ENCODE results near the gene KIAA0232. TPM values are rescaled to one million over a fixed set of nuclear protein-coding genes. Genes with fewer than 3 reads are reported as not detected.
"Not testable (repeated sequence)": the region's sequence is repeated elsewhere in the genome, so short reads cannot be mapped to it uniquely, and the experiment has no call there.

KIAA0232 gene
- total RNA-seq, 1 donor from 2014 or later, result 73.0 TPM

DNA sequence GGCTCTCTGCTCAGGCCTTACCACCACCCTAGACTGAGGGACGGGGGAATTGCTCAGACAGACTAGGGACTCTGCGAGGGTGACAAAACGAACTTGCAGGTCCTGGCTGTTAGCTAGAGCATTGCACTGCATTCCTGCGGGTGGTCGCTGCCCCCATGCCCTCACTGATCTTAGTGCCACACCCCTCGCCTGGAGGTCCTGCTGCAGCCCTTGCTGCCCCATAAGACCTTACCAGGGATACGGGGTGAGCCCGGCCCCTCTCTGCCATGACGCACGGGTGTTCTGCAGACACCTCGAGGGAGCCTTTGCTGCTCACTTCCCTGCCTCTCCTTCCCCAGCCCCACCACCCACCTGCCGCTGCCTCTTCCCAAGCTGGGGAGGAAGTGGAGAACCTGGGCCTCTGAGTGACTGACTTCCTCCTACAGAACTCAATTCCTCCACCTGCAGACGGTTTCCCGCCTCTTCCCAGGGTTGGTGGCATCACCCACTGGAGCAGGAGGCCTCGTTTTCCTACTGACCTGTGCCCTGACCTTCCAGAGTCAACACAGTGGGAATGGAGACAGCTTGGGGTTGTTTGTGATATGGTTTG lies 107.3 kb downstream of the KIAA0232 start:
- no peak for DNase-seq (ENCODE audit: low spot score)

DNA sequence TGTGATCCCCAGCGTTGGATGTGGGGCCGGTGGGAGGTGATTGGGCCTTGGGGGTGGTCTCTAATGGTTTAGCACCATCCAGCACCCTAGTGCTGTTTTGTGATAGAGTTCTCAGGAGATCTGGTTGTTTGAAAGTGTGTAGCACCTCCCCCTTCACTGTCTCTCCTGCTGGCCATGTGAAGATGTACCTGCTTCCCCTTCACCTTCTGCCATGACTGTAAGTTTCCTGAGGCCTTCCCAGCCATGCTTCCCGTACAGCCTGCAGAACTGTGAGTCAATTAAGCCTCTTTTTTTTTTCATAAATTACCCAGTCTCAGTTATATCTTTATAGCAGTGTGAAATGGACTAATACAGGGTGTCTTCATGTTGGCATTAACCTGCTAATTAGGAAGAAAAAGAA lies 107.8 kb downstream of the KIAA0232 start:
- intact Hi-C loops (cut with DNase I), result no loop called here

More for the DNA sequence above, 107.3 kb downstream of the KIAA0232 start:
- intact Hi-C loops (cut with DNase I), result no loop called here

DNA sequence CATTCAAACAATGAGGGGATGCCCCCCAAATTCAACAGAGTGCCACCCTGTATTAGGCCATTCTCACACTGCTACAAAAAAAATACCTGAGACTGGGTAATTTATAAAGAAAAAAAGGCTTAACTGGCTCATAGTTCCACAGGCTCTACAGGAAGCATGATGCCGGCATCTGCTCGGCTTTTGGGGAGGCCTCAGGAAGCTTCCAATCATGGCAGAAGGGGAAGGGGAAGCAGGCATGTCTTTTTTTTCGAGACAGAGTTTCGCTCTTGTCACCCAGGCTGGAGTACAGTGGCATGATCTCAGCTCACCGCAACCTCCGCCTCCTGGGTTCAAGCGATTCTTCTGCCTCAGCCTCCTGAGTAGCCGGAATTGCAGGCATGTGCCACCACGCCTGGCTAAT lies 108.4 kb downstream of the KIAA0232 start:
- DNase-seq (ENCODE audit: low spot score); intact Hi-C loops (cut with DNase I): not testable (repeated sequence)

More for the DNA sequence above, 107.8 kb downstream of the KIAA0232 start:
- DNase-seq (ENCODE audit: low spot score), result no peak

DNA sequence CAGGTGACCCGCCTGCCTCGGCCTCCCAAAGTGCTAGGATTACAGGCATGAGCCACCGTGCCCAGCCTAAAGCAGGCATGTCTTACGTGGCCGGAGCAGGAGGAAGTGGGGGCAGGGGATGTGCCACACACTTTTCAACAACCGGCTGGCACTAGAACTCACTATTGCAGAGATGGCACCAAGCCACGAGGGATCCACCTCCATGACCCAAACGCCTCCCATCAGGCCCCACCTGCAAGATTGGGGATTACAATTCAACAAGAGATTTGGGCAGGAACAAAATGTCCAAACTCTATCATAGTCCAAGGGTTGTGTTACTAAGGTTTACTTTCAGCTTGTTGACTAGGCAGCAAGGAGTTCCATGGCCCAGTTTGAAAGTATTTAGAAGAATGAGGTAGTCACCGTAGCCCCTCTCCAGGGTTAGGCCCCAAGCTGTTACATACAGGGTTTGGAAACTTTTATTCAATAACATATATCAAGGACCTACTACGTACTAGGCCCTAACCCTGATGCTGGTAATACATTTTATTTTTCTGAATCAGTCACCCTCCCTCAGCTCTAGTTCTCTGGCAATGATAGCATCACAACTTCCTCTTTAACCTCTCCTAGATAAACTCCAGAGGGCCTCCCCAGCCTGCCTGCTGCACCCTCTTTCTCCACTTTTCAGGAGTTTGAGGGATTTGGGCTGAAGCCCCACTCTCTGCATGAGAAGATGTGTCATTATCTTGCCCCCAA lies 109.1 kb downstream of the KIAA0232 start:
- intact Hi-C loops (cut with DNase I), result no loop called here
- DNase-seq (ENCODE audit: low spot score), result no peak

DNA sequence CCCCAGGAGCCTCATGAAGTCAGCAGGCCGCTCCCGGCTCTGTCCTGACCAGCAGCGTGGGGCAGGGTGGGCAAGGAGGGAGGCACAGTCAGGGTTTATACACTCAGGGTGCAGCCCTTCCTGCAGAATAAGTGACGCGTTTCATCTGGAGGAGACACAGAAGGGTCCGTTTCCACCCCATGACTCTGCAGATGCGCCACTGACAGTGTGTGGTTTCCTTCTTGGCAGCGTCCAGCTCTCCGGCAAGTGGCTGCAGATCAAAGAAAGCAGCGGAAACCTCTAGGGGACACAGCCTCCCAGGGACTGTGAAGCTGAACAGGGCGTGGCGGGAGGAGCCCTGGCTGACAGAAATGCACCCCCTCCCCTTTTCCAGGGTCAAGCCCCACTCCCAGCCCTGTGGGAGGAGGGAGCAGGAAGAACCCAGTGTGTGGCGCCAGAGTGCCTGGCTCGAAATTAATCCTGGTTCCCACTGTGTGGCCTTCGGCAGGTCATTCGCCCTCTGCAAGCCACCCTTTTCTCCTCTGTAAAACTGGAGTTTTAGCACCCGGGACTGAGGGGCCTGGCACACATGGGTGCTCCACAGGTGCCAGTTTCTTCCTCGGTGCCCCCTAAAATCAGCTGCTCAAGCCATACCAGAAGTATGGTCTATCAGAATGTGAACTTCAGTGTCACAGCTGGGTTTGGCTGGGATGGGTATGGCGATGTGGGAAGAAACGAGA lies 109.8 kb downstream of the KIAA0232 start:
- intact Hi-C loops (cut with DNase I), result no loop called here
- peak; percentile 86 for DNase-seq (ENCODE audit: low spot score)

DNA sequence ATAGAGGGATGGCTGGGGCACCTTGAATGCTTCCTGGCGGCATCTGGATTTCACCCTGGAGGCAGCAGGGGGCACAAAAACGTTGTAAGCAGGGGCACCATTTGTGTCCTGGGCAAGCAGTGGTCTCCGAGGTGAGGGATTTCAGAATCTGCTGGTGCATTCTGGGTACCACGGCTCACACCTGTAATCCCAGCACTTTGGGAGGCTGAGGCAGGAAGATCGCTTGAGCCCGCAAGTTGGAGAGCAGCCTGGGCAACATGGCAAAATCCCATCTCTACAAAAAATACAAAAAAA lies 110.3 kb downstream of the KIAA0232 start:
- intact Hi-C loops (cut with DNase I), result no loop called here
- no peak for DNase-seq (ENCODE audit: low spot score)

DNA sequence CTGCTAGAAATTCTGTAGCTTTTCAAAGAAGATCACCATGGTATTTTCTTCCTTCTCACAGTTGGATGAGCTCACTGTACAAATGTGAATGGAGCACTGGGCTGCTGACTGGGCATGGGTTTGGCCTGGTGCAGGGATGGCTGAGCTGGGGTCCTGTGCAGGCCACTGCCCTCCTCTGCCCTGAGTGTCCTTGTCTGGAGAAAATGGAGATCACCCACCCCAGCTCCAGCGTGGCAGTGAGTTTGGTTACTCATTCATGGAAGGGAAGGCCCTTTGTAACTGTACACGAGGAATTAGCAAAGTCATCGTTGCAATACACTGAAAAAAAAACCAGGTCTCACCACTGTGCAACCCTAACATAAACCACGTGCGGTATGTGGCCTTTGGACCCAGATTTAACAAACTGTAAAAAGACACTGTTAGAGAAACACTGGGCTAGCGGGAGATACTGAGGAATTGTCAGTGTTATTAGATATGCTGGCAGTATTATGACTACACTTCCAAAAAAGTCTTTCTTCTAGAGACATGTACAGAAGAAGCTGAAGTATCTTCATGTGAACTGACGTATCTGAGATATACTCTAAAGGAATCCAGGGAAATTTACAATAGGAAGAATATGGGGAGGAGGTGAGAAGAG lies 111.0 kb downstream of the KIAA0232 start:
- DNase-seq (ENCODE audit: low spot score), result no peak
- intact Hi-C loops (cut with DNase I), result no loop called here

DNA sequence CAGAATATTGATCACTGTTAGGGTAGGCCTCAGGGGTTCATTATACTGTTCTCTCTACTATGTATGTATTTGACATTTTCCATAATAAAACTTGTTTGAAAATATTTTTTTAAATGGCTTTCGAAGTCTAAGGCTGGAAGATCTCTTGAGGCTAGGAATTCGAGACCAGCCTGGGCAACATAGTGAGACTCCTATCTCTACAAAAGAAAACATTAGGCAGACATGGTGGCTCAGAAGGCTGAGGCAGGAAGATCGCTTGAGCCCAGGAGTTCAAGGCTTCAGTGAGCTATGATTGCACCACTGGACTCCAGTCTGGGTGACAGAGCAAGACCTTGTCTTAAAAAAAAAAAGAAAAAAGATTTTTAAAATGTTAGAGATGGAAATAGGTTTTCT lies 111.6 kb downstream of the KIAA0232 start:
- intact Hi-C loops (cut with DNase I), result no loop called here
- DNase-seq (ENCODE audit: low spot score), result no peak

DNA sequence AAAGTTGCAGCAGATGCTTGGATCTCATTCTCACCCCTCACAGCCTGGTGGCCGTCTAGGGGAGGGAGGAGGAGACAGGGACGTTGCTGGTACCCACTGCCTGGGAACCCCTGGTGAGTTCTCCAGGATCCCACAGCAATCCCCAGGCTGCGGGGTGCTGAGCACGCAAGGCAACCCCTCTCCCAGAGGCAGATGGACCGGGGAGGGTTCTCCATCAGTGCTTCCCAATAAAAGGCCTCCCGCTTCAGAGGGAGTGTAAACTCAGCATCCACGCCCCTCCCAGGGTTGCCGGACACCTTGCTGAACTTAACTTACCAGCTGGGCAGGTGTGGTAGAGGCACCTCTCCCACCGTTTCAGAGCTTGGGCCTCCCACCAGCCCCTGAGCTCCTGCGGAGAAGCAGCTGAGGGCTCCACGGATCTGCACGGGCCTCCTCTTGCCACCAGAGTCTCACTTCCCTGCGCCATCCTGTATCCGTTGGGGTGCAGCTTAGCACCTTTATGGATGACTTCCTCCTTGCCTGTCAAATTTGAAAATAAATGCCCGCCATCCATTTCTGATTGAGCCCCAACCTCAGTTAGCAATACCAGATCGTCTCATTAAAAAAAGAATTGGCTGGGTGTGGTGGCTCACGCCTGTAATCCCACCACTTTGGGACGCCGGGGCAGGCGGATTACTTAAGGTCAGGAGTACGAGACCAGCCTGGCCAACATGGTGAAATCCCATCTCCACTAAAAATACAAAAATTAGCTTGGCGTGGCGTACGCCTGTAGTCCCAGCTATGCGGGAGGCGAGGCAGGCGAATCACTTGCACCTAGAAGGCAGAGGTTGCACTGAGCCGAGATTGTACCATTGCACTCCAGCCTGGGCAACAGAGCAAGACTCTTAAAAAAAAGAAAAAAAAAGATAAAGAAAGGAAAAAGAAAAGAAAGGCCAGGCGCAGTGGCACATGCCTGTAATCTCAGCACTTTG lies 112.3 kb downstream of the KIAA0232 start:
- DNase-seq (ENCODE audit: low spot score), result no peak
- intact Hi-C loops (cut with DNase I), result no loop called here

DNA sequence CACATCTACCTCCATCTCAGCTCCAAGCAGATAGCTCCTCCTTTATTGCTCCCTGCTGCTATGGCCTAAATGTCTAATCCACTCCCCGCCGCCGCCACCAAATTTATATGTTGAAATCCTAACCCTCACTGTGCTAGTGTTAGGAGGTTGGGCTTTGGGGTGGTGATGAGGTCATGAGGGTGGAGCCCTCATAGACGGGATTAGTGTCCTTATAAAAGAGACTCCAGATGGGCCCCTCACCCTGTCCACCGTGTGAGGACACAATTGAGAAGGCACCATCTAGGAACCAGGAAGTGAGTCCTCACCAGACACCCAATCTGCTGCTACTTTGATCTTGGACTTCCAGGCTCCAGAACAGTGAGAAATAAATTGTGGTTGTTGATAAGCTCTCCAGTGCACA lies 113.5 kb downstream of the KIAA0232 start:
- intact Hi-C loops (cut with DNase I), result no loop called here
- DNase-seq (ENCODE audit: low spot score), result no peak

DNA sequence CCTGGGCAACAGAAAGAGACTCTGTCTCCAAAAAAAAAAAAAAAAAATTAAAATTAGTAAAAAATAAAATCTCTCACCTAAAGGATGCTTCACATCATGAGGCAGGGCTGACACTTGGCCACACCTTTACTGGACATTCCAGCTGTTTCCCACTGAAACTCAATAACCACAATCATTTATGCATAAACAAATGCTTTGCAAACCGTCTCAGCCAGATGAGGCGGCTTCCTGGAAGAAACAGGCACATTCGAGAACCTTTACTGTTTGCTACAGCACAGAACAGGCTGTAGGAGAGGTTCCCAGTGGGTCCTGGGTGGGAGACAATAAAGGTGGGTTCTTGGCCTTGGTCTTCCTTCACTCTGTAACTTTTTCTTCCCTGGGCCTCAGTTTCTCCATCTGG lies 116.2 kb downstream of the KIAA0232 start:
- intact Hi-C loops (cut with DNase I), result no loop called here
- DNase-seq (ENCODE audit: low spot score), result no peak

DNA sequence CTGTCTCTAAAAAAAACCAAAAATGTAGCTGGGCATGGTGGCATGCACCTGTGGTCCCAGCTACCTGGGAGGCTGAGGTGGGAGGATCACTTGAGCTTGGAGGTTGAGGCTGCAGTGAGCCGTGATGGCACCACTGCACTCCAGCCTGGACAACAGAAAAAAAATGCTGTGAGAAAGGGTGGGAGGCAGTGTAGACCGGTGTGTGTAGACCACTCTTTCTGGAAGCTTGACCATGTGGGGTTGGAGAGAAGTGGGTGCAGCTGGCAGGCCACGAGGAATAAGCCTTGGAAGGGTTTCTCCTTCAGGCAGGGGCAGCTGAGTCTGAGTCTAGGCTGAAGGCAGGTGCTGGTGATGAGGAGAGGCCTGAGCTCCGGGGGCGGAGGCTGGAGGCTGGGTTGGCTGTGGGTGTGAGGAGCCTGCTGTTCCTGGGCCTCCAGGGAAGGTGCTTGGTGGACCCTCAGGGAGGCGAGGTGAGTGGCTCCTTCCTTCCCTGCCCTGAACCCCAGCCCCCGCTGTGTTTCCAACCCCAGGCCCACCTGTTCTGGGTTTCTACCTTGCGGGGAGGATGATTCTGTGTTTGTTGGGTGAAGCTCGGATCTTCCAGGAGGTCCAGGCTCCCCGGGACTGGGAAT lies 117.8 kb downstream of the KIAA0232 start:
- intact Hi-C loops (cut with DNase I), result no loop called here
- DNase-seq (ENCODE audit: low spot score), result no peak

DNA sequence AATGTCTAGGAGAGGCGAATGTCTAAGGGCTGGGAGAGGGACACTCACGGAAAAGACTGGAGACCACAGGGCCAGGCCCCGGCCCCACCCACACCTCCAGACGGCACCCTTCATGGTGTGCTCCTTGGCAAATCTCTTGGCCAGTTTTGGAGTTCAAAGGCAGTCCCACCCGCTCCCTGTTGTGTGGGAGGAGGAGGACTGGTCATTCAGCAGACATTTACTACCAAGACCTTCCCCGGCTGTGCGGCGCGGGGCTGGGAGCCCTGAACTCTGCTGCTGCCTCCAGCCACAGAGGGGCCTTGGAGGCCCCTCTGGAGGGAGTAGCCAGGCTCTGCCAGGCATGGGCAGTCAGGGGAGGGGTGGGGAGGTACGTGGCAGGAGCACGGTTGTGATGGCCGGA lies 118.4 kb downstream of the KIAA0232 start:
- DNase-seq (ENCODE audit: low spot score), result no peak
- intact Hi-C loops (cut with DNase I), result no loop called here

DNA sequence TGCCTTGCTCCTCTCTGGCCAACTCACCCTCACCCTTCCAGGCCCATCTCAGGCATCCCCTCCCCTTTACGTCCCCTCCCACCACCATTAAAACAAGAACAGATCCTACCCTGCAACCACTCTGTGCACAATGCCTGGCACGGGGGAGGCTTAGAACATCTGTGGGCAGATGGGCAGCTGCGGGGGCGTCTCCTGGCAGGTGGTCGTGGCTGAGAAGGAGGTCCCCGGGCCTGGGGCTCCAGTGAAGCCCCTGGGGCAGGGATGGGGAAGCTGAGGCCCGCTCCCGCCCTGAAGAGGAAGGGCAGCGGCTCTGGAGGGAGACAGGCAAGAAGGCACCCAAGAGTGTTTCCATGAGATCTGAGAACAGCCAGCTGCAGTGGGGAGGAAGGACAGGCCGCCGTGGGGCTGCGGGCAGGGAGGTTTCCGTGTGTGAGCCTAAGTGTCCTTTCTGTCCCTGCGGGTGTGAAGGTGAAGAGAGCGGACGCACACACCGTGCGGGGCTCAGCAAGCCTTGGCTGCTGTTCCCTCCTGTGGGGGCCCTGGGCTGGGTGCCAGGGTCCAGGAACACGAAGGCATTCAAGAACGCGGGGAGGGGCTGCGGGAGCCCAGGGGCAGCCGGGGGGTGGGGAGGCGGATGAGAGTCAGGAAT lies 119.3 kb downstream of the KIAA0232 start:
- intact Hi-C loops (cut with DNase I), result no loop called here
- DNase-seq (ENCODE audit: low spot score), result no peak

DNA sequence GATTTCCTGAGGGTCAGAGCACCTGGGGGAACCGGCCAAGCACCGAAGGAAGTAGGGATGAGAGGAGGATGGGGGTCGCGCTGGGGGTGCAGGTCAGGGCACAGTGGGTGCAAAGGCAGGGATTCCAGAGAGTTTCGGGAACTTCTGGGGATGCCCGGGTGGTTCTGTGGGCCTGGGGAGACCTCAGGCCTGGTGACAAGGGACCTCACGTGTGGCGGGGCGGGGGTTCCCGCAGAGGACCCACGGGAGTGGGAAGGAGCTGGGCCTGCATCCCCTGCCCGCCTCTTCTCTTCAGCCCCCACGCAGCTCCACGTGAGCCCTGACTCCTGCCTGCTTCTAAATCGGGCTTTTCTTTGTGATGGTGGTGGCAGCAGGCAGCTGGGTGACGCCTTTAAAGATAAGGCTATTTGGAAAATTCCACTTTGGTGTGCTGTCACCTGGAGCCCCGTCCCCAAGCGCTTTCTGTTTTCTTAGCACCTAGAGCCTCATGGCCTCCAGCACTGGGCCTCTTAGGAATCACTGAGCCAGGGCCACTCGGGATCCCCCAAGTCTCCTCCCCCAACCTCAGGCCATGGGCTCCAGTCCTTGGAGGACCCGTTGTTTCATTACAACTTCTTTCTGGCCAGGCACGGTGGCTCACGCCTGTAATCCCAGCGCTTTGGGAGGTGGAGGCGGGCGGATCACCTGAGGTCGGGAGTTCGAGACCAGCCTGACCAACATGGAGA lies 120.0 kb downstream of the KIAA0232 start:
- intact Hi-C loops (cut with DNase I), result no loop called here
- no peak for DNase-seq (ENCODE audit: low spot score)

DNA sequence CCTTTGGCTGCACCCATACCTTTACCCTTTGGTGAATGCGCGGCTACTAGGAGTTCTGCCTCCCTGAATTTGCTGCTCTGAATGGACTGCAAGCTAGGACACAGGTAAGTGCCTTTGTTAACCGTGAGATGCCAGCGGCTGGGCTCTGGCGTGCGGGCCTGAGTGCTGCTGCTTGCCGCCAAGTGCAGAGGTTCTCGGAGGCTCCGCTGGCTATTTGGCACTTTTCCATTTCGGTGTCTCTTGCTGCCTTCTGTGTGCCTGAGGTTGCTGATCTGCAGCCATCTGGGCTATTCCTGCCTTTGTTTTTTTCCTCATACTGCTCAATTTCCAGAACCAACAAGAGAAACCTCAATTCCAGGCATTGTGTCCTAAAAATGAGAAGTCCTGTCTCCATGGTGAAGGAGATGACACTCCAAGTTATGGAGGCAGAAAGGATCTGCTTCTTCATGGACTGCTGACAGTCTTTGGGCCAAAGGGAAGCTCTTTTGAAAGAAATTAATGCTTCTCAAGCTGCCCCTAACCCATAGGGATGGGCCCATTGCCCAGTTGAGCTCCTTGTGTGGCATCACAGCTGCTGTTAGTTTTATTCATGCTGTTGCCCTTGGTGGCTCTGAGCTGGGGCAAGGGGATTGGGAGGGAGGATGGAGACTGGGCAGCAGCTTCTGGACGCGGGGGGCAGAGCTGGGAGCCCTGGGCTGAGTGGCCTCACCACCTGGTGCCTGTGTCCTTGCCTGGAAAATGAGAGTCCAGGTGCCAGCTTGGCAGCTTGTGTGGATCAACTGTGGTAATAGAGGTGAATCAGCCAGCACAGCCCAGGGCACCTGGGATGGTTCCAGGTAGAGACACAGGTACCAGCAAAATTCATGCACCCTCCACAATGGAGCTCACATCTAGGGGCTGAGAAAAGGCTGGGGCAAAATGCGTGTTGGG lies 123.3 kb downstream of the KIAA0232 start:
- intact Hi-C loops (cut with DNase I), result no loop called here
- no peak for DNase-seq (ENCODE audit: low spot score)

DNA sequence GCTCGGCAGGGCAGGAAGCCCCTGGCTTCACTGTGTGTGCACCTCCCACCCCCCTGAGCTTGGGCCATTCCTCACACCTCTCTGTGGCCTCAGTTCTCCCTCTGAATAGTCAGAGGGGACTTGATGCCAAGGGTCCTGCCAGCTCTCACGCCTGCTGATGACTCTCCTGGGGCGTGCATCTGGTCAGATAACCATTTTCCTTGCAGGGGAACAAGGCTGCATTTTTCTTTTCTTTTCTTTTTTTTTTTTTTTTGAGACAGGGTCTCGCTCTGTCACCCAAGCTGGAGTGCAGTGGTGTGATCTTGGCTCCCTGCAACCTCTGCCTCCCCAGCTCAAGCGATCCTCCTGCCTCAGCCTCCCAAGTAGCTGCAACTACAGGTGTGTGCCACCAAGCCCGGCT lies 124.0 kb downstream of the KIAA0232 start:
- intact Hi-C loops (cut with DNase I); DNase-seq (ENCODE audit: low spot score): not testable (repeated sequence)
